ENCODE data around the gene P2RY6. TPM values are rescaled to one million over a fixed set of nuclear protein-coding genes. Genes with fewer than 3 reads are reported as not detected.

P2RY6 gene
- not detected for total RNA-seq

- H3K9me3 Mint-ChIP-seq, result no peaks in the 10 kb centered on the region
- no peak within 1 kb of the TSS for H3K4me3 Mint-ChIP-seq
- no peak for DNase-seq
- no peaks in the 10 kb centered on the region for H3K36me3 Mint-ChIP-seq (ENCODE audit: low read depth)
- ChIA-PET POLR2A (no interaction called here), CTCF (interaction anchor here (0.7 to 2.8 kb wide), 2 partner anchors 11 to 17 kb away, joined by 3 to 10 read pairs; no protein-coding TSS in a partner anchor)
- peaks cover 15% of the 10 kb centered on the region for H3K27me3 Mint-ChIP-seq
- no peak within 1 kb of the TSS for H3K27ac Mint-ChIP-seq
- no peaks in the 10 kb centered on the region for H3K4me1 Mint-ChIP-seq
These were observed at the start of gene P2RY6 for GRCh38 chr11:73271936-73272679. Gene P2RY6, plus strand, starts transcription at chr11:73272338. Its CDS starts 24,181 bp downstream, at chr11:73296519.

- ChIA-PET POLR2A (no interaction called here), CTCF (interaction anchor here (1.0 kb wide), 1 partner anchor 10 kb away, joined by 3 read pairs; no protein-coding TSS in a partner anchor)
- Mint-ChIP-seq H3K4me3 (no peak overlapping the region), H3K27me3 (peaks cover 32% of the 10 kb centered on the region), H3K36me3 (ENCODE audit: low read depth) (no peaks in the 10 kb centered on the region), H3K4me1 (peaks cover 3% of the 10 kb centered on the region), H3K9me3 (no peaks in the 10 kb centered on the region), H3K27ac (no peak overlapping the region)
- no peak for DNase-seq
These were observed 48.0 kb upstream of the P2RY6 start for GRCh38 chr11:73223998-73224730.

GRCh38 chr11:73225001-73225686, 47.0 kb upstream of the P2RY6 start:
- peaks cover 23% of the 10 kb centered on the region for H3K27me3 Mint-ChIP-seq
- no peaks in the 10 kb centered on the region for H3K36me3 Mint-ChIP-seq (ENCODE audit: low read depth)
- peaks cover 3% of the 10 kb centered on the region for H3K4me1 Mint-ChIP-seq
- ChIA-PET POLR2A (no interaction called here), CTCF (interaction anchor here (1.0 kb wide), 1 partner anchor 9 kb away, joined by 3 read pairs; no protein-coding TSS in a partner anchor)
- no peak for DNase-seq
- no peak overlapping the region for H3K27ac Mint-ChIP-seq
- H3K9me3 Mint-ChIP-seq, result no peaks in the 10 kb centered on the region
- H3K4me3 Mint-ChIP-seq, result no peak overlapping the region

GRCh38 chr11:73225851-73226250, 46.3 kb upstream of the P2RY6 start:
- Mint-ChIP-seq H3K4me1 (peaks cover 3% of the 10 kb centered on the region), H3K9me3 (no peaks in the 10 kb centered on the region), H3K36me3 (ENCODE audit: low read depth) (no peaks in the 10 kb centered on the region), H3K27me3 (peaks cover 16% of the 10 kb centered on the region), H3K4me3 (no peak overlapping the region), H3K27ac (no peak overlapping the region)
- DNase-seq, result no peak
- ChIA-PET CTCF (no interaction called here), POLR2A (no interaction called here)

GRCh38 chr11:73226297-73227006, 45.7 kb upstream of the P2RY6 start:
- Mint-ChIP-seq H3K27ac (no peak overlapping the region), H3K4me1 (peaks cover 3% of the 10 kb centered on the region), H3K27me3 (peaks cover 16% of the 10 kb centered on the region), H3K36me3 (ENCODE audit: low read depth) (no peaks in the 10 kb centered on the region), H3K4me3 (no peak overlapping the region), H3K9me3 (no peaks in the 10 kb centered on the region)
- DNase-seq, result no peak
- POLR2A ChIA-PET, result no interaction called here
- CTCF ChIA-PET, result no interaction called here

GRCh38 chr11:73227571-73228211, 44.4 kb upstream of the P2RY6 start:
- Mint-ChIP-seq H3K9me3 (no peaks in the 10 kb centered on the region), H3K4me1 (peaks cover 3% of the 10 kb centered on the region), H3K27ac (no peak overlapping the region), H3K27me3 (peaks cover 13% of the 10 kb centered on the region), H3K36me3 (ENCODE audit: low read depth) (no peaks in the 10 kb centered on the region), H3K4me3 (no peak overlapping the region)
- no peak for DNase-seq
- POLR2A ChIA-PET, result no interaction called here
- CTCF ChIA-PET, result interaction anchor here (1.6 kb wide), 1 partner anchor 13 kb away, joined by 4 read pairs; no protein-coding TSS in a partner anchor

GRCh38 chr11:73228268-73229134, 43.6 kb upstream of the P2RY6 start:
- peaks cover 3% of the 10 kb centered on the region for H3K4me1 Mint-ChIP-seq
- H3K9me3 Mint-ChIP-seq, result no peaks in the 10 kb centered on the region
- peaks cover 10% of the 10 kb centered on the region for H3K27me3 Mint-ChIP-seq
- H3K27ac Mint-ChIP-seq, result no peak overlapping the region
- DNase-seq, result no peak
- H3K36me3 Mint-ChIP-seq (ENCODE audit: low read depth), result no peaks in the 10 kb centered on the region
- POLR2A ChIA-PET, result no interaction called here
- CTCF ChIA-PET, result interaction anchor here (0.7 to 1.6 kb wide), 2 partner anchors 14 kb away, joined by 3 to 4 read pairs; no protein-coding TSS in a partner anchor
- H3K4me3 Mint-ChIP-seq, result no peak overlapping the region

- H3K27ac Mint-ChIP-seq, result no peak overlapping the region
- H3K4me3 Mint-ChIP-seq, result no peak overlapping the region
- CTCF ChIA-PET, result interaction anchor here (0.7 kb wide), 1 partner anchor 13 kb away, joined by 3 read pairs; no protein-coding TSS in a partner anchor
- H3K4me1 Mint-ChIP-seq, result peaks cover 3% of the 10 kb centered on the region
- no peaks in the 10 kb centered on the region for H3K36me3 Mint-ChIP-seq (ENCODE audit: low read depth)
- peaks cover 2% of the 10 kb centered on the region for H3K27me3 Mint-ChIP-seq
- no peaks in the 10 kb centered on the region for H3K9me3 Mint-ChIP-seq
- POLR2A ChIA-PET, result no interaction called here
- DNase-seq, result no peak
These were observed 42.7 kb upstream of the P2RY6 start for GRCh38 chr11:73229321-73229895.

GRCh38 chr11:73229896-73230875, 42.0 kb upstream of the P2RY6 start:
- POLR2A ChIA-PET, result no interaction called here
- no peak for DNase-seq
- Mint-ChIP-seq H3K9me3 (no peaks in the 10 kb centered on the region), H3K4me1 (no peaks in the 10 kb centered on the region), H3K4me3 (no peak overlapping the region), H3K36me3 (ENCODE audit: low read depth) (no peaks in the 10 kb centered on the region), H3K27me3 (no peaks in the 10 kb centered on the region), H3K27ac (no peak overlapping the region)
- CTCF ChIA-PET, result no interaction called here

GRCh38 chr11:73230931-73231330, 41.2 kb upstream of the P2RY6 start:
- CTCF ChIA-PET, result interaction anchor here (0.6 to 0.7 kb wide), 2 partner anchors 17 to 1077 kb away, joined by 3 to 4 read pairs; no protein-coding TSS in a partner anchor
- no peak for DNase-seq

More at GRCh38 chr11:73230931-73231330, 41.2 kb upstream of the P2RY6 start:
- no peaks in the 10 kb centered on the region for H3K27me3 Mint-ChIP-seq
- no peaks in the 10 kb centered on the region for H3K9me3 Mint-ChIP-seq
- no peaks in the 10 kb centered on the region for H3K36me3 Mint-ChIP-seq (ENCODE audit: low read depth)
- no peak overlapping the region for H3K27ac Mint-ChIP-seq
- no peak overlapping the region for H3K4me3 Mint-ChIP-seq
- POLR2A ChIA-PET, result no interaction called here
- H3K4me1 Mint-ChIP-seq, result no peaks in the 10 kb centered on the region

All from activated CD4-positive, alpha-beta T cell treated with anti-CD3 and anti-CD28 coated beads, Interleukin-2, amount 10 ng/mL, durations not matched to agents 7 days and 5 days (primary cell).